HT-29 (cell line): ENCODE results near the gene TNMD. TPM values are rescaled to one million over a fixed set of nuclear protein-coding genes. Genes with fewer than 3 reads are reported as not detected.

Experiments used
- DNase-seq: peaks from one replicate; pipeline ENCODE4 v3.0.0-alpha.2; 2015; ENCODE audit warnings: low spot score
- total RNA-seq: library from RNA; depleted of rRNA; stranded (reverse); fragments of >200 nt; shearing (Covaris generic); gene quantifications from 2 replicates; pipeline ENCODE4 v1.2.3, GENCODE V29; 2014; rRNA removed

TNMD gene
- total RNA-seq, 1 experiment from 2014 or later, result not detected

- DNase-seq, result peak; percentile 43
Measured at GRCh38 chrX:100643956-100644860, 59.5 kb downstream of the TNMD start, which contains the start of gene SRPX2. TSS of gene SRPX2 (plus strand) at chrX:100644199. CDS start at chrX:100646323, 2,124 bp downstream.

DNA sequence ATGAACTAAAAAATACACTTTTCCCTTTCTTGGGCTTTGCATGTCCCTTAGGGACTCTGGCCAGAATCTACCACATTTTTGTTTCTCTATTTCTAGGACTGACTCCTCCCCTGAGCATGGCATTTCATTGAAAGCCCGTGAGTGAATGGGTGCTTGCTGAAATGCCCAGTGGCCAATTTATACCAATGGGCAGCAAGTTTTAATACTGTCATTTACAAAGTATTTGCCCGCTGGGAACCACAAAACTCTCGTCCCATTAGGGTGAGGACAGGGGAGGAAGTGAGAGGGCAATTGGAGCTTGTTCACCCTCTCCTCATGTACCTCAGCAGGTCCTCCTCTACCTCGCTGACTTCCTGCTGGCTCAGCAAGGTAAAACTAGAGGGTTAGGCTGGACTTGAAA lies 60.4 kb downstream of the TNMD start:
- no peak for DNase-seq

DNA sequence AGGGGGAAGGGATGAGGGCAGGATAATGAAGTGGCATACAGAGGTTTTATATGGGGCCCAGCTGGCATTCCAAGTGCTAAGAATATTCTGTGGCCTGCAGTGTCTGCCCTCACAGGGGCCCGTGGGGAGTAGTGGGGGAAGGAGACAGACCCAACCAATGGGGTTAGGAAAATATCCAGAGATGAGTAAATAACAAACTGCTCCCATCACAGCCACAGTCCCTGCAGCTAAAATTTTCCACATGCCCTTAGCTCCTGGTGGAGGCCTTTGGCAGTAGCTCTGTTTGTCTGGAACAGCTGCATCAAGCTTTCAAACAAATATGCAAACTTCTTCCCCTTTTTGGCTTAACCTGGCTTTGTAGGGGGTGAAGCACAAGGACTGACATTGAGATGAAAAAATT lies 62.4 kb downstream of the TNMD start:
- DNase-seq, result no peak

DNA sequence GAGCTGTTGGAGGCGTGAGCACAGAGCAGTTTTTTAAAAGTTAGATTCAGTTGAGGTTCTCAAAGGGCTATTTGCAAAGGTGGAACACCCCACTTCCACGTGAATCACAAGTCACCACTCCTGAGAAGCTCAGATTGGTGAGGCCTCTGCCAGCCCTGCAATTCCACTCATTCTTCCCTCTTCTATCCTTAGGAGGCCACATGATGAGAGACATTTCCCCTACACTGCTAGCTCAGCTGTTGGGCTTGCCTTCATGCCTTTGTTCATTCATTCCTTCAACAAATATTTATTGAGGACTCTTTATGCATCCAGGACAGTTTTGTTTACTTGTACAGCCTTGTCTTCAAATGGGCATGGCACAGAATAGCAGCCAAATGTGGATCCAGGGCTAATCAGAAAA lies 63.0 kb downstream of the TNMD start:
- no peak for DNase-seq

- peak; percentile 16 for DNase-seq
Measured at GRCh38 chrX:100648458-100649417, 64.0 kb downstream of the TNMD start.

Other genes with a start within 250 kb of the TNMD start
- gene PCDH19, start 174.7 kb upstream of the TNMD start, total RNA-seq, result not detected in 2 replicates
- gene TSPAN6, start 51.9 kb downstream of the TNMD start, total RNA-seq, result 9.2 and 9.5 TPM in 2 replicates
- 0.28 and 0.78 TPM in 2 replicates for gene SRPX2, start 59.3 kb downstream of the TNMD start, total RNA-seq
- 3.7 and 3.8 TPM in 2 replicates for gene SYTL4, start 147.2 kb downstream of the TNMD start, total RNA-seq
- gene CSTF2, start 235.5 kb downstream of the TNMD start, total RNA-seq, result 63.9 and 70.6 TPM in 2 replicates